T-helper 22 cell (primary cell): ENCODE data around the gene MTR.
A peak's percentile ranks its signal among the peaks of the same experiment; 100 is the strongest.

Source experiments
- DNase-seq: peaks from one replicate; pipeline ENCODE4 v3.0.0-alpha.2; 2020; ENCODE audit warnings: low read depth

Gene MTR

GRCh38 chr1:236795035-236795756 lies at the start of gene MTR:
TSS of gene MTR (plus strand) at chr1:236795292. CDS start at chr1:236795704, 412 bp downstream.
- peak; percentile 92 for DNase-seq

GRCh38 chr1:236746785-236747184 lies 48.3 kb upstream of the MTR start:
- DNase-seq: no peak

- no peak for DNase-seq
Measured at GRCh38 chr1:236747311-236747985, 47.6 kb upstream of the MTR start.

GRCh38 chr1:236748268-236748870 lies 46.7 kb upstream of the MTR start:
- DNase-seq: no peak

- no peak for DNase-seq
Measured at GRCh38 chr1:236750928-236751327, 44.2 kb upstream of the MTR start.

- DNase-seq: no peak
Measured at GRCh38 chr1:236751385-236751784, 43.7 kb upstream of the MTR start.

GRCh38 chr1:236751935-236752334 lies 43.2 kb upstream of the MTR start:
- no peak for DNase-seq

- DNase-seq: no peak
Measured at GRCh38 chr1:236753516-236753915, 41.6 kb upstream of the MTR start.

- DNase-seq: no peak
Measured at GRCh38 chr1:236753964-236754363, 41.1 kb upstream of the MTR start.

- DNase-seq: no peak
Measured at GRCh38 chr1:236754525-236755210, 40.4 kb upstream of the MTR start.

GRCh38 chr1:236757640-236758039 lies 37.5 kb upstream of the MTR start:
- no peak for DNase-seq

- no peak for DNase-seq
Measured at GRCh38 chr1:236759252-236759859, 35.7 kb upstream of the MTR start.

GRCh38 chr1:236760480-236760879 lies 34.6 kb upstream of the MTR start:
- DNase-seq: no peak

- no peak for DNase-seq
Measured at GRCh38 chr1:236760986-236761385, 34.1 kb upstream of the MTR start.

GRCh38 chr1:236761397-236762132 lies 33.5 kb upstream of the MTR start:
- DNase-seq: no peak

GRCh38 chr1:236762410-236762809 lies 32.7 kb upstream of the MTR start:
- no peak for DNase-seq

GRCh38 chr1:236765831-236766230 lies 29.3 kb upstream of the MTR start:
- DNase-seq: no peak

- no peak for DNase-seq
Measured at GRCh38 chr1:236766506-236766905, 28.6 kb upstream of the MTR start.

GRCh38 chr1:236767276-236767675 lies 27.8 kb upstream of the MTR start:
- DNase-seq: no peak

GRCh38 chr1:236768601-236769000 lies 26.5 kb upstream of the MTR start:
- DNase-seq: no peak

- no peak for DNase-seq
Measured at GRCh38 chr1:236773919-236774318, 21.2 kb upstream of the MTR start.

- DNase-seq: no peak
Measured at GRCh38 chr1:236774926-236775325, 20.2 kb upstream of the MTR start.
